22Rv1 (cell line): ENCODE measurements around the gene INPP5B.
"Not testable (repeated sequence)": the region's sequence is repeated elsewhere in the genome, so short reads cannot be mapped to it uniquely, and the experiment has no call there.

Source experiments
- H3K27ac ChIP-seq: fragments of 450-650 bp; 2 replicates; pipeline ENCODE4 v1.5.1; 2017
- ZFX ChIP-seq: fragments of 450-650 bp; IDR thresholded peaks from 2 replicates; pipeline ENCODE4 v1.6.1; 2017; ENCODE audit warnings: antibody characterized with exemption, borderline replicate concordance
- TF ChIP-seq, protein P1 (sequence below): fragments of 450-650 bp; IDR thresholded peaks from 2 replicates; pipeline ENCODE4 v1.5.1; 2017; ENCODE audit warnings: mild to moderate bottlenecking

Gene INPP5B

GRCh38 chr1:37945743-37946702, 830 bp downstream of the INPP5B start:
- H3K27ac ChIP-seq, result no peak overlapping the region
- TF ChIP-seq ZFX, result no peak
- TF ChIP-seq, protein P1, sequence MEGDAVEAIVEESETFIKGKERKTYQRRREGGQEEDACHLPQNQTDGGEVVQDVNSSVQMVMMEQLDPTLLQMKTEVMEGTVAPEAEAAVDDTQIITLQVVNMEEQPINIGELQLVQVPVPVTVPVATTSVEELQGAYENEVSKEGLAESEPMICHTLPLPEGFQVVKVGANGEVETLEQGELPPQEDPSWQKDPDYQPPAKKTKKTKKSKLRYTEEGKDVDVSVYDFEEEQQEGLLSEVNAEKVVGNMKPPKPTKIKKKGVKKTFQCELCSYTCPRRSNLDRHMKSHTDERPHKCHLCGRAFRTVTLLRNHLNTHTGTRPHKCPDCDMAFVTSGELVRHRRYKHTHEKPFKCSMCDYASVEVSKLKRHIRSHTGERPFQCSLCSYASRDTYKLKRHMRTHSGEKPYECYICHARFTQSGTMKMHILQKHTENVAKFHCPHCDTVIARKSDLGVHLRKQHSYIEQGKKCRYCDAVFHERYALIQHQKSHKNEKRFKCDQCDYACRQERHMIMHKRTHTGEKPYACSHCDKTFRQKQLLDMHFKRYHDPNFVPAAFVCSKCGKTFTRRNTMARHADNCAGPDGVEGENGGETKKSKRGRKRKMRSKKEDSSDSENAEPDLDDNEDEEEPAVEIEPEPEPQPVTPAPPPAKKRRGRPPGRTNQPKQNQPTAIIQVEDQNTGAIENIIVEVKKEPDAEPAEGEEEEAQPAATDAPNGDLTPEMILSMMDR, result no peak

DNA sequence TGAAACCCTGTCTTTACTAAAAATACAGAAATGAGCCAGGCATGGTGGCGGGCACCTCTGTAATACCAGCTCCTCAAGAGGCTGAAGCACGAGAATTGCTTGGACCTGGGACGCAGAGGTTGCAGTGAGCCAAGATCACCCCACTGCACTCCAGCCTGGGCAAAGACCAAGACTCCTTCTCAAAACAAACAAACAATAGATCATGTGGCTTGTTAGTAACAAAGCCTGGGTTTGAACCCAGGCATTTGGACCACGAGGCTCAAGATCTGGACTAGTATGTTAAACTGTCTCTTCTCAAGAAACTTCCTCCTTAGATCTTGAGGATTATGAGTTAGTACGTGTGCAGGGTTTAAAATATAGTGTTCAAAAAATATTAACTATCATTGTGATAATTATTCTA, 1.6 kb downstream of the INPP5B start:
- no peak overlapping the region for H3K27ac ChIP-seq
- no peak for TF ChIP-seq ZFX
- TF ChIP-seq, protein P1, result no peak

GRCh38 chr1:37944816-37945215, 2.0 kb downstream of the INPP5B start:
- TF ChIP-seq, protein P1, result no peak
- TF ChIP-seq ZFX, result no peak
- no peak overlapping the region for H3K27ac ChIP-seq

GRCh38 chr1:37944086-37944763, 2.6 kb downstream of the INPP5B start:
- H3K27ac ChIP-seq, result no peak overlapping the region
- TF ChIP-seq ZFX, result no peak
- TF ChIP-seq, protein P1, result no peak

GRCh38 chr1:37940299-37940947, 6.4 kb downstream of the INPP5B start:
- no peak for TF ChIP-seq ZFX
- TF ChIP-seq, protein P1, result peak; percentile 17; the same call in 1 of the 2 replicates
- peak overlapping the region; percentile 97 for H3K27ac ChIP-seq

- not testable (repeated sequence) for H3K27ac ChIP-seq
These were observed 10.1 kb downstream of the INPP5B start for GRCh38 chr1:37936760-37937159.

GRCh38 chr1:37932759-37933158, 14.1 kb downstream of the INPP5B start:
- TF ChIP-seq ZFX, result no peak
- TF ChIP-seq, protein P1, result no peak
- H3K27ac ChIP-seq, result peak overlapping the region; percentile 71
